HG03565 (cell line): Measurements from ENCODE around the gene EIF5B.

Experiments used
- ATAC-seq: cut with Tn5 transposase; IDR thresholded peaks from one replicate; pipeline ENCODE4 v1.9.1; 2021; ENCODE audit warnings: mild to moderate bottlenecking, moderate library complexity; ENCODE audit not compliant: unreplicated experiment

EIF5B gene

DNA sequence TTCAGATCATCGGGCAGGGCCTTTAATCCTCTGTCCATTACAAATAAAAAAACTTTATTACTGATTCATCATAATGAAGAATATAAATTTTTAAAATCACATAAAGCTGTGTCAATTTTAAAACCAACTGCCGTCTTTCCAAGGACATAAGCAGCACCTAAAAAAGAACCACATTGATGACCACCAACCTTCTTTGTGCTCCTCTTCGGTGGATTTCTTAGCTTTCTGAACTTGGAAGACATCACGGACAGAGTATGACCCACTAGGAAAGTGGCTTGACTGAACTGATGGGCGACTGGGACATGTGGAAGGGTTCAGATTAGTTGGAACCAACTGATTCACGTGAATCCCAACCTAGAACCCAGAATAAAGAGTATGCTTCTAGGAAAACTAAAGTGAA, 68.9 kb downstream of the EIF5B start:
- ATAC-seq = no peak

DNA sequence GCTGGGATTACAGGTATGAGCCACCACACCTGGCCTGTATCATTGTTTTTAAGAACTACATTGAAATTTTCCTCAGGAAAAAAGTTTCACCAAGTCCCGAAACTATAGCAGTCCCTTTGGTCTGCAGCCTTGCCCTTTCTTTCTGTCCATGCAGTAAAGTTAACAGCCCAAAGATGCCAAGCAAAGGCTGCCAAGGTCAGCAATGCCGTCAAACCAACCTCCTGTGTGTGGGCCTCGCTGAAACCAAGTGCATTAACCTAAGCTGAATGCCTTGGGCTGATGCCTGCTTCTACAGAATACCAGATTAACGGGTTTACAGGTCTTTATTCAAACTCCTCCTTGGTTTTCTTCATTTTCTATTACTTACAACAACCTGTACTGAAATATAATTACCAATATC, 73.1 kb downstream of the EIF5B start:
- ATAC-seq = no peak

GRCh38 chr2:99414566-99414965, 77.4 kb downstream of the EIF5B start:
- no peak for ATAC-seq

DNA sequence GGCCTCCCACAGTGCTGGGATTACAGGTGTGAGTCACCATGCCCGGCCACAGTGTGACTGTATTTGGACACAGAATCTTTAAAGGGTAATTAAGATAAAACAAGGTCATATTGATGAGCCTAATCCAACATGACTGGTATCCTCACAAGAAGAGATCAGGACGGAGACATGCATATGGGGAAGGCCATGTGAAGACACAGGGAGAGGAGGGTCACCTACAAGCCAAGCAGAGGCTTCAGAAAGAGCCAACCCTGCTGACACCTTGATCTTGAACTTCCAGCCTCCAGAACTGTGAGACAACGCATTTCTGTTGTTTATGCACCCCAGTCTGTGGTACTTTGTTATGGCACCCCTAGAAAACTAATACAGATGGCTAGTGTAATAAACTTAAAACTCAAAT, 80.2 kb downstream of the EIF5B start:
- ATAC-seq = no peak

DNA sequence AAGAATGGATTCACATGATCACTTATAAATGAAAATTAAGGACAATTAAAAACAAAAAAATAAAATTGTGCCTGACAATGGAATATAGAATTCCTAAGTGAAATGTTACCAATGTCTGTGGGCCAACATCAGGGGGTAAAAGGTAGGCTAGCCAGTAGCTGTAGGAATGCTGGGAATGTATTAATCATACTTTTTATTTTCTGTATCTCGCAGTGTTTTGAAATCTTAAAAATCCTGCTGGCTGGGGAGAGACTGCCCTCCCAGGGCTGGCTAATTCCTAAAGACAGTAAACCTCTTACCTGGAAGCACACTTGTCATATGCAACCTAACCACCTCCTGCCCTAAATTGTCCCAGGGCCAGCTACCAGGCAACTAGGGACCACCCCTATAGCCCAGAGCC, 82.8 kb downstream of the EIF5B start:
- ATAC-seq = no peak

- ATAC-seq = no peak
Observed at GRCh38 chr2:99420751-99421299, 83.6 kb downstream of the EIF5B start.

GRCh38 chr2:99421469-99421868, 84.3 kb downstream of the EIF5B start:
- no peak for ATAC-seq

DNA sequence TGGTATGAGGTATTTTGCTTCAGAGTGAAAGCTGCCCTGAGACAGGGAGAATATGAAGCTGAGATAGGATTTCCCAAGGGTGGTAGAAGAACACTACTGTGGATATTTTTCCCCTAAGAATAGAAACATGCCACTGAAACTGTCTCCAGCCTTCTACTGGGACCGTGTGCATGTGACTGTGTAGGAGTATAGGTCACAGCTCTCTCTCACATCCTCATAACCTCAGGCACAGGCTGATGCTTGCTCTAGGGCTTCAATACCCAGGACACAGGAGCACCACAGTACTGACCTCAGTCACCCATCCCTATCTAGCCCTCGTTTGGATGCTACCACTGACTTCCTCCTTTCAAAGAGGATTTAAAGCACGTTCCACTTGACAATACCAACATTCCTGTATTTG, 85.4 kb downstream of the EIF5B start:
- peak; percentile 51 for ATAC-seq

GRCh38 chr2:99424371-99424770, 87.2 kb downstream of the EIF5B start:
- ATAC-seq = no peak

DNA sequence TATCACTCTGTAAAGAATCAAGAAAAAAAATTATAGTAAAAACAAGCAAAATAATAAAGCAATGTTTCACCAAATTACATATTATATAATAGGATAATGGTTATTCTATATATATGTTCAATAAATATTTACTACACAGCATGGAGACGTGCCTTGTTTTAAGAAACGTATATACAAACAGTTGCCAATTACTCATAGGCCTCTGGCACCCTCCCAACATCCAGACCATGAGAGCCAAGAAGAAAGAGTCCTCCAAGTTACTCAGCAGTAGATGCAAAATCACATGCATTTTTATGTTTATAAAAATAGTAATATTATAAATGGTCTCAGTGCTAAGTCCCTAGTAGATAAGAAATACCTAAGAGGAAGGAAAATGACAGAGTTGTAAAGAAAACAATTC, 87.8 kb downstream of the EIF5B start:
- ATAC-seq = no peak

DNA sequence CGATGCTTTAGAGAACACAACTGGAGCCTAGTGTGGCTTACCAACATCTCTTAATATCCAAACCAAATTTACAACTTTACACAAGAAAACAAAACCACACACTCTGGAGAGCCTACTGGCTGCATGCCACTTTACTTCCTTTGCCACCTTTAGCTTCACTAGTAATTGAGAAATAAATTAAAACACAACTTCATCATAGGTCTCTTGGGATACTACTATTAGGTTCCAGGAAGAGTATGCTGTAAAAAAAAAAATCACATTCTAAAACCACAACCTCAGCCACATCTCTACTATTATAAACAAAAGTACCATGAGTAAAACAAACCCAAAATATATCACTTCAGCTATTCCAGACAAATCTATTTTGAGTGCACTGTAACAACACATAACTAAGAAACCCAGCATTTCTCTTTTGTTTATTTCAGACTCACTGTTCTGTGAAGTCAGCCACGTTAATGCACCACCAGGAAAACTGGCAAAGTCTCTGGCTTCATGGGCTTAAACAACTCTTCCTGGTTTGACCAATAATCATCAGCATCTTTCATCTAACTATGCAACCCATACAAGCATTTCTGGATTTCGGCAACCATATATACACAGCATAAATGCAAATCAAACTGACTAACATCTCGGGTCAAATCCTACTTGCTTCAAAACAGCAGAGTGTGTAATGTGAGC, 93.6 kb downstream of the EIF5B start:
- no peak for ATAC-seq

- no peak for ATAC-seq
Observed at GRCh38 chr2:99431587-99432275, 94.5 kb downstream of the EIF5B start.

DNA sequence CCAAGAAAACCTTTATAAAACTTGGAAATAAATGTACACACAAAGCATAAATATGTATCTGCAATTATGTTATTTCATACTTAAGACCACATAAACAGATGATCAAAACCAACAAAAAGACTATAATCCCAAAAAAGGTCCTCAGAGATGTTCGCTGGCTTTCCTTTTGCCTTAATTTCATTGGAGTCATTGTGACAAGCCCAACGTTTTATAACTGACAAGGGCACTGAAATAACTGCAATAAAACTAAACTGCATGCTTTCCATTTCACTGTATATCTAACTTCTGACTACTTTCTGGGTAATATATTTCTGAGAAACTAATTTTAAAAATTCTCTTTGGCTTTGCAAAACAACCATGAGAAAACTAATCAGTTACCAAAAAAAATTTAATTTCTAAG, 96.2 kb downstream of the EIF5B start:
- ATAC-seq = no peak

DNA sequence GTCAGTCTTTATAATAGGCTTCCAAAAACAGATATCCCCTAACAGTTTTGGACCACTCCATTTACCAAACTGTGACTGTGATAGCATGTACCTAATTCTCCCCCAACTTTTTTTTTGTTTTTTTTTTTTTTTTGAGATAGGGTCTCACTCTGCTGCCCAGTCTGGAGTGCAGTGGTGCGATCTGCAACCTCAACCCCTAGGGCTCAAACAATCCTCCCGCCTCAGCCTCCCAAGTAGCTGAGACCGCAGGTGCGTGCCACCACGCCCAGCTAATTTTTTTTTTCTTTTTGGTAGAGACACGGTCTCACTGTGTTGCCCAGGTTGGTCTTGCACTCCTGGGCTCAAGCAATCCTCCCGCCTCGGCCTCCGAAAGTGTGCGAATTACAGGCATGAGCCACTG, 99.7 kb downstream of the EIF5B start:
- no peak for ATAC-seq

DNA sequence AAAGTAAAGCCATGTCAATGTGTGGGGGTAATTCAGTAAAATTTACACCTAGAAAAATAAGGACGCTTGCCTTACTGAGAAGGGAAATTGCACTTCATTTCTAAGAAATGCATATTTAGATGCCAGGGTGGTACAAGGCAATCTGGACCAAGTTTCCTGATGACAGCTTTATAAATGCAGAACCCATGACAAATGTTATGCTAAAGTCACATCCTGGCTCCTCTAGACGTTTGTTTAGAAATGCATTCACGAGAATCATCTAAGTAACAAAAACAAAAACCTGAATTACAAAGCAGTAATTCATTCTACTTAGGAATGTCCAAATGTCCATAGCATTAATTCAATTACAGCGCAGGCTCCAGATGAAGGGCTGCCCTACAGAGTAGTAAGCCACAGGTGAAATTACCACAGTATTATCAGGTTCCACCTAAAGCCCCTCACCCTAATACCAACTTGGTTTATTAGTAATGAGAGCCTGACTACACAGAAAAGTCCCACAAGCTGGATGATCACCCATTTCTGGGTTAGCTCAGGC, 102.8 kb downstream of the EIF5B start:
- no peak for ATAC-seq

DNA sequence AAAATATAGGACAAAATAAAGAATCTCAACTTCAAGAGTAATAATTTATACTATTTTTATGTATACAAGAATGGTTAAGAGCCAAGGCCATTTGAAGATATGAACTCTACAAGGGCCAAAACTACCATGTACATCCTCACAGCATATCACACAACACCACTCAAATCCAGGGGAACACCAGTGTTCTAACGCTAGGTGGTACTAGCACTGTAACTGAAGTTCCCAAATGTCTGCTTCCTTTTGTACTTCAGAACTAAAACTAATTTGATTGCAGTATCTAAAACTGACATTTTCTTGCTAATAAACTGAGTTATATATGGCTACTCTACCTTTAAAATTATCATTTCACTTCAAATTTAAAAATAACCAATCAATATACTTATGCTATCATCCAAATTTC, 105.6 kb downstream of the EIF5B start:
- no peak for ATAC-seq

DNA sequence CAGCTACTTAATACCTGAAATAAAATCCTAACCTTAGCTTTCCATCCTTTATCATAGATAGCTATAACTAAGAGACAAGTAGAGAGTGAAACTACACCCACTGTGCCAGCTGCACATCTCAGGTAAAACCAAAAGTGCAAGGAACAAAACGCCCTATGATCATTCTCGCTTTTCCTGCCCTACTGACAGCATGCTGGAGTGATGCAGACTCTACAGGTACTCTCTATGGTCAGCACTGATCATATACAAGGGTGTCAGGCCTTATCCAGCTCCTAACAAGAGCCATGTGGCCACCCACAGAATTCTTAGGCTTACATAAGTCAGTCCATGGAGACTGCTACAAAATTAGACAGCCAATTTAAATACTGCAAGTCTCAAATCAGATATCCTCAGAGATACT, 107.0 kb downstream of the EIF5B start:
- no peak for ATAC-seq

DNA sequence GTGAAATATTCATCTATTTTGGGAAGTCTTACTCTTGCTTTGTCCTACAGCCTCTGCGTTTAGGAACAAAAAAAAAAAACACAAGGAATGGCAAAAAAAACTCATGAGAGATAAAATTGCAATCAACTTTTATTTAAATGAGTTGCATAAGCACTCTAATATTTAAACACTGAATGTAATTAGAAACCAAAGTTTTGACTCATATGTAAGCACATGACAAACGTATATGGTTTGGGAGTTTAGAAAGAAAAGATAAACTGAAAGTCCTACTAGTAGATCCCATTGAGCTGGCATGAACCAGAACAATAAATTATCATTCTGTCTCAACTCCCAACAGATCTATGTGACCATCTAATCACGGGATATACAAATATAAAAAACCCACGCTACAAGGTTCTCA, 107.9 kb downstream of the EIF5B start:
- ATAC-seq = no peak

- no peak for ATAC-seq
Observed at GRCh38 chr2:99448556-99448955, 111.4 kb downstream of the EIF5B start.

- no peak for ATAC-seq
Observed at GRCh38 chr2:99450199-99450598, 113.0 kb downstream of the EIF5B start.
